ENCODE measurements around the gene ITGB5.

GRCh38 chr3:124805671-124806070 lies 81.5 kb downstream of the ITGB5 start:
- no peak for TF ChIP-seq TCF4 (CRISPR knock-in tag; IDR thresholded peaks at IDR 0.05; ENCODE audit: borderline replicate concordance)
- TF ChIP-seq PPARA (CRISPR knock-in tag; IDR thresholded peaks at IDR 0.05; ENCODE audit: borderline replicate concordance) = no peak

All from SK-N-SH treated with all-trans-retinoic acid at 6 μM for 48 hours (cell line).